ENCODE measurements around the gene GPR17.

DNA sequence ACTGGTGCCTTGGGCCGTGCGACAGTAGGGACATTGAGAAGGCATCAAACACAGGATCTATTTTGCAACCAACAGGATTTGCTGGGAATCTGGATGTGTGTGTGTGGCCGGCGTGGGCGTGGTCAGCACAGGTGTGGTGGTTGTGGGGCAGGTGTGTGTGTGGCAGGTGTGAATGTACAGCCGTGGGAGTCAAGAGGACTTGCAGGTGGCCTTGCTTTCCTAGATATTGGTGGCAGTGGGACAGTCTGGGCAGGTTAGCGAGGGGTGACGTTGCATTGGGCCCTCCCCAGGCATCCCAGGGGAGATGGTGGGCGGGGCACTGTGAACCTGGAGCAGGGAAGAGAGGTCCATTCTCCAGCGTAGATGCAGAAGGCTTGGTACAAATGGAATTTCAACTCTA, 32.6 kb downstream of the GPR17 start:
- TF ChIP-seq ZC3H8 (IDR thresholded peaks at IDR 0.05) (no peak), RAD21 (CRISPR knock-in tag; conservative IDR thresholded peaks at IDR 0.05 in 1 of 2, IDR thresholded peaks at IDR 0.05 in 1 of 2) (no peak)
- TF ChIP-seq, protein P1, sequence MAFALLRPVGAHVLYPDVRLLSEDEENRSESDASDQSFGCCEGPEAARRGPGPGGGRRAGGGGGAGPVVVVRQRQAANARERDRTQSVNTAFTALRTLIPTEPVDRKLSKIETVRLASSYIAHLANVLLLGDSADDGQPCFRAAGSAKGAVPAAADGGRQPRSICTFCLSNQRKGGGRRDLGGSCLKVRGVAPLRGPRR (CRISPR knock-in tag; IDR thresholded peaks at IDR 0.05), result no peak
- TF ChIP-seq, protein P2, sequence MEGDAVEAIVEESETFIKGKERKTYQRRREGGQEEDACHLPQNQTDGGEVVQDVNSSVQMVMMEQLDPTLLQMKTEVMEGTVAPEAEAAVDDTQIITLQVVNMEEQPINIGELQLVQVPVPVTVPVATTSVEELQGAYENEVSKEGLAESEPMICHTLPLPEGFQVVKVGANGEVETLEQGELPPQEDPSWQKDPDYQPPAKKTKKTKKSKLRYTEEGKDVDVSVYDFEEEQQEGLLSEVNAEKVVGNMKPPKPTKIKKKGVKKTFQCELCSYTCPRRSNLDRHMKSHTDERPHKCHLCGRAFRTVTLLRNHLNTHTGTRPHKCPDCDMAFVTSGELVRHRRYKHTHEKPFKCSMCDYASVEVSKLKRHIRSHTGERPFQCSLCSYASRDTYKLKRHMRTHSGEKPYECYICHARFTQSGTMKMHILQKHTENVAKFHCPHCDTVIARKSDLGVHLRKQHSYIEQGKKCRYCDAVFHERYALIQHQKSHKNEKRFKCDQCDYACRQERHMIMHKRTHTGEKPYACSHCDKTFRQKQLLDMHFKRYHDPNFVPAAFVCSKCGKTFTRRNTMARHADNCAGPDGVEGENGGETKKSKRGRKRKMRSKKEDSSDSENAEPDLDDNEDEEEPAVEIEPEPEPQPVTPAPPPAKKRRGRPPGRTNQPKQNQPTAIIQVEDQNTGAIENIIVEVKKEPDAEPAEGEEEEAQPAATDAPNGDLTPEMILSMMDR (IDR thresholded peaks at IDR 0.05 in 2 of 3, conservative IDR thresholded peaks at IDR 0.05 in 1 of 3; ENCODE audit: insufficient read depth in 2 of 3, low read depth in 1 of 3, low read length in 3 of 3), result no peak
- TF ChIP-seq, protein P3, sequence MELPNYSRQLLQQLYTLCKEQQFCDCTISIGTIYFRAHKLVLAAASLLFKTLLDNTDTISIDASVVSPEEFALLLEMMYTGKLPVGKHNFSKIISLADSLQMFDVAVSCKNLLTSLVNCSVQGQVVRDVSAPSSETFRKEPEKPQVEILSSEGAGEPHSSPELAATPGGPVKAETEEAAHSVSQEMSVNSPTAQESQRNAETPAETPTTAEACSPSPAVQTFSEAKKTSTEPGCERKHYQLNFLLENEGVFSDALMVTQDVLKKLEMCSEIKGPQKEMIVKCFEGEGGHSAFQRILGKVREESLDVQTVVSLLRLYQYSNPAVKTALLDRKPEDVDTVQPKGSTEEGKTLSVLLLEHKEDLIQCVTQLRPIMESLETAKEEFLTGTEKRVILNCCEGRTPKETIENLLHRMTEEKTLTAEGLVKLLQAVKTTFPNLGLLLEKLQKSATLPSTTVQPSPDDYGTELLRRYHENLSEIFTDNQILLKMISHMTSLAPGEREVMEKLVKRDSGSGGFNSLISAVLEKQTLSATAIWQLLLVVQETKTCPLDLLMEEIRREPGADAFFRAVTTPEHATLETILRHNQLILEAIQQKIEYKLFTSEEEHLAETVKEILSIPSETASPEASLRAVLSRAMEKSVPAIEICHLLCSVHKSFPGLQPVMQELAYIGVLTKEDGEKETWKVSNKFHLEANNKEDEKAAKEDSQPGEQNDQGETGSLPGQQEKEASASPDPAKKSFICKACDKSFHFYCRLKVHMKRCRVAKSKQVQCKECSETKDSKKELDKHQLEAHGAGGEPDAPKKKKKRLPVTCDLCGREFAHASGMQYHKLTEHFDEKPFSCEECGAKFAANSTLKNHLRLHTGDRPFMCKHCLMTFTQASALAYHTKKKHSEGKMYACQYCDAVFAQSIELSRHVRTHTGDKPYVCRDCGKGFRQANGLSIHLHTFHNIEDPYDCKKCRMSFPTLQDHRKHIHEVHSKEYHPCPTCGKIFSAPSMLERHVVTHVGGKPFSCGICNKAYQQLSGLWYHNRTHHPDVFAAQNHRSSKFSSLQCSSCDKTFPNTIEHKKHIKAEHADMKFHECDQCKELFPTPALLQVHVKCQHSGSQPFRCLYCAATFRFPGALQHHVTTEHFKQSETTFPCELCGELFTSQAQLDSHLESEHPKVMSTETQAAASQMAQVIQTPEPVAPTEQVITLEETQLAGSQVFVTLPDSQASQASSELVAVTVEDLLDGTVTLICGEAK (IDR thresholded peaks at IDR 0.05), result no peak
- TF ChIP-seq, protein P3 (CRISPR knock-in tag; IDR thresholded peaks at IDR 0.05), result no peak
- TF ChIP-seq, protein P4, sequence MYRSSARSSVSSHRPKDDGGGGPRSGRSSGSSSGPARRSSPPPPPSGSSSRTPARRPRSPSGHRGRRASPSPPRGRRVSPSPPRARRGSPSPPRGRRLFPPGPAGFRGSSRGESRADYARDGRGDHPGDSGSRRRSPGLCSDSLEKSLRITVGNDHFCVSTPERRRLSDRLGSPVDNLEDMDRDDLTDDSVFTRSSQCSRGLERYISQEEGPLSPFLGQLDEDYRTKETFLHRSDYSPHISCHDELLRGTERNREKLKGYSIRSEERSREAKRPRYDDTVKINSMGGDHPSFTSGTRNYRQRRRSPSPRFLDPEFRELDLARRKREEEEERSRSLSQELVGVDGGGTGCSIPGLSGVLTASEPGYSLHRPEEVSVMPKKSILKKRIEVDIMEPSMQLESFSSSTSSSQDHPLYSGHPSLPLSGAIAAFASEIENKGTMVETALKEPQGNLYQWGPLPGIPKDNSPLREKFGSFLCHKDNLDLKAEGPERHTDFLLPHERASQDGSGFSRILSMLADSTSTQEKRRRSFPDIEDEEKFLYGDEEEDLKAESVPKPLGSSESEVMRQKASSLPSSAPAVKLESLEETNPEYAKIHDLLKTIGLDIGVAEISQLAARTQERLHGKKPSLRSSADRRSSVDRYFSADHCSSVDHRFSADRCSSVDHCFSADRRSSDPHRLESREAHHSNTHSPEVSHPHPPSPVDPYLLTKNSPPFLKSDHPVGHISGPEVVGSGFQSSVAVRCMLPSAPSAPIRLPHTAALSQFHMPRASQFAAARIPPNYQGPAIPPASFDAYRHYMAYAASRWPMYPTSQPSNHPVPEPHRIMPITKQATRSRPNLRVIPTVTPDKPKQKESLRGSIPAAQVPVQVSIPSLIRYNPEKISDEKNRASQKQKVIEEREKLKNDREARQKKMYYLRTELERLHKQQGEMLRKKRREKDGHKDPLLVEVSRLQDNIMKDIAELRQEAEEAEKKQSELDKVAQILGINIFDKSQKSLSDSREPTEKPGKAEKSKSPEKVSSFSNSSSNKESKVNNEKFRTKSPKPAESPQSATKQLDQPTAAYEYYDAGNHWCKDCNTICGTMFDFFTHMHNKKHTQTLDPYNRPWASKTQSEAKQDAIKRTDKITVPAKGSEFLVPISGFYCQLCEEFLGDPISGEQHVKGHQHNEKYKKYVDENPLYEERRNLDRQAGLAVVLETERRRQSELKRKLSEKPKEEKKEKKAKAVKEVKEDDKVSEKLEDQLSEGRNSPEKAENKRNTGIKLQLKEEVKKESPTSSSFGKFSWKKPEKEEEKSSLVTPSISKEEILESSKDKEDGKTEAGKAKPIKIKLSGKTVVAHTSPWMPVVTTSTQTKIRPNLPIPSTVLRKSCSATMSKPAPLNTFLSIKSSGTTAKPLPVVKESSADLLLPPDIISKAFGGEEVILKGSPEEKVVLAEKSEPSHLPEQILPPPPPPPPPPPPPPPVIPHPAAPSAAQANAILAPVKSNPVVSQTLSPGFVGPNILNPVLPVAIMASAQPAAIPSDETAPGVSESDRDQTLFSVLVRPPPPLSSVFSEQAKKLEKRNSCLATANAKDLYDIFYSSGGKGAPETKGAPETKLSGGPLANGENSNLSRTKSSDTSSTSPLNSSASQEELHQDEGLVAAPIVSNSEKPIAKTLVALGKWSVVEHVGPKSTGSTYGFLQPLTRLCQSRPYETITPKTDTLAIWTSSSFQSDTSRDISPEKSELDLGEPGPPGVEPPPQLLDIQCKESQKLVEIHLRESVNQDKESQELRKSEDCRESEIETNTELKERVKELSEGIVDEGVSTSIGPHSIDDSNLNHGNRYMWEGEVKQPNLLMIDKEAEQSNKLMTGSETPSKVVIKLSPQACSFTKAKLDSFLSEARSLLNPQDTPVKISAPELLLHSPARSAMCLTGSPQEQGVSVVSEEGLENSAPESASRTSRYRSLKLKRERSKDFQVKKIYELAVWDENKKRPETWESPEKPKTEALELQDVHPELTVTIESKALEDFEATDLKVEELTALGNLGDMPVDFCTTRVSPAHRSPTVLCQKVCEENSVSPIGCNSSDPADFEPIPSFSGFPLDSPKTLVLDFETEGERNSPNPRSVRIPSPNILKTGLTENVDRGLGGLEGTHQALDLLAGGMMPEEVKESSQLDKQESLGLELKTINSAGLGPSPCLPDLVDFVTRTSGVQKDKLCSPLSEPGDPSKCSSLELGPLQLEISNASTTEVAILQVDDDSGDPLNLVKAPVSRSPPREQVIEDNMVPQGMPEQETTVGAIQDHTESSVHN (IDR thresholded peaks at IDR 0.05; ENCODE audit: borderline replicate concordance in 1 of 2, low read depth in 1 of 2), result no peak

Data from K562 (cell line).